DMS 273 (cell line): ENCODE data around the gene PPP1CB.
"Not testable (repeated sequence)": the region's sequence is repeated elsewhere in the genome, so short reads cannot be mapped to it uniquely, and the experiment has no call there.

ENCODE experiments used
- DNase-seq: peaks from one replicate; lab custom pipeline; 2025; ENCODE audit not compliant: unreplicated experiment; lab: John Stamatoyannopoulos, UW

The PPP1CB gene

DNA sequence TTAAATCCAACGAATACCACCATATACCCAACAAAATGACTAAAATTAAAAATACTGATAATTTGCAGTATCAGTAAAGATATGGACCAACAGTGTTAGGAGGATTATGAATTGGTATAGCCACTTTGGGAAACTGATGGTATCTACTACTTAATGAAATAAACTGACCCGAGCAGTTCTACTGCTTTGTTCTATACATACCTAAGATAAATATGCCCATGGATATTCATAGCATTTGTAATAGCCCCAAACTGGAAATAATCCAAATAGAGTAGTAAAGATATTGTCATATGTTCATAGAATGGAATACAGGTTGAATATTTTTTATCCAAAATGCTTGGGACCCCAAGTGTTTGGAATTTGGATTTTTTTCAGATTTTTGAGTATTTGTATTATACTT is 20.7 kb downstream of the PPP1CB start:
- DNase-seq = no peak

DNA sequence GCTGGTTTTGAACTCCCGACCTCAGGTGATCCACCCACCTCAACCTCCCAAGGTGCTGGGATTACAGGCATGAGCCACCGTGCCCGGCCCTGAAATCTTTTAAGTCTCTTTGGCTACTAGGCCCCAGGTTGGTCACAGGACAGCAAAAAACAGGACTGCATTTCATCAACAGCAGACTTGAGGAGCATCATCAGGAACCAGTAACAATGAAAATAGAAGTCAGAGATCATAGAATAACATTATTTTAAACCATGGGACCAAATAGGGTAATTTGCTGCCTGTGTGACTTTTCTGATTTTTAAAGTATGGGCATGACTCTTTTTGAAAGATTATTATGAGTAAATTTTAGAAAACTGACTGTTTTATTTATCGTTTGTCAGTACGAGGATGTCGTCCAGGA is 24.8 kb downstream of the PPP1CB start:
- no peak for DNase-seq

DNA sequence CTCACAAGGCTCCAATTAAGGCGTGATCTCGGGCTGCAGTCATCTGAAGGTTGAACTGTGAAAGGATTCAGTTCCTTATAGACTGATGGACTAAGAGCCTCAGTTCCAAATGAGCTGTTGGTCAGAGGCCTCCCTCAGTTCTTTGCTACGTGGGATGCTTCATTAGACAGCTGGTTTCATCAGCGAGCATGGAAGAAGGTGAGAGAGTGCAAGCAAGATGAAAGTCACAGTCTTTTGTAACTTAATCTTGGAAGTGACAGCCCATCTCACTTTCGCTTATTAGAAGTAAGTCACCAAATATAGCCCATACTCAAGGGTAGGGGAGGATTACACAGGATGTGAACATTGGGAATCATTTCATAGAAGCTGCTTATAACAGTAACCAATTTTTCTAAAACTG is 26.8 kb downstream of the PPP1CB start:
- no peak for DNase-seq

DNA sequence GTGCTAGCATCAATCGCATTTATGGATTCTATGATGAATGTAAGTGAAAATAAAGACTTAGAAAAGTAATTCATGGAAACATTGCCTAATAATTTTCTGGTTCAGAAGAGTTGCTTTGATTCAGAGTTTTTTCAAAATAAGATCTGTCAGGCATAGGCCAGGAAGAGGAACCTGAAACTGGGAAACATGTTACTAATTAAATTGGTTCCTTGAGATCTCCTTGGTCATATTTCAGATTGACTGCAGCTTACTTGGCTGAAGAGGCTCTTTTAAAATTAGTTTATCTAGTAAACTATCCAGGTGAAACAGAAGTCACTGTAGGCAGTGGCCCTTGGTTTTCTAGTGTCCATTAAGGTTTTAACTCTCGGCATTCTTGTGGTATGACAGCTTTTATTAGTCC is 27.4 kb downstream of the PPP1CB start:
- no peak for DNase-seq

DNA sequence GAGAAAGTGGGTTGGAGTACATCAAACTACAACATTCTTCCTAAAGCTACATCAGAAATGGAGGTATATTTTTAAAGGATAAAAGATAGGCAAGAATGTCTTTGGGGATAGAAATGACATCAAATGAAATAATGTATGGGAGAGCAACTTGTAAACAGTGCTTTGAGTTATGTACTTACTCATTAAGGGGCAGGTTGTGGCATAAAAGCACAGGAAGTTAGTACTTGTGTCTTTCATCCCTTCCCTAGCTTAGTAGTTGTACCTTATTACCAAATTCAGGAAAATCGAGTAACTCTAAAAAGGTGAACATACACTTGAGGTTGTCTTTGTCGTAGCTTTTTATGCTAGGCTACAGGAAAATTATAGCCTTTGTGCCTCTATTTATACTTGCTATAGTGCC is 28.9 kb downstream of the PPP1CB start:
- no peak for DNase-seq

DNA sequence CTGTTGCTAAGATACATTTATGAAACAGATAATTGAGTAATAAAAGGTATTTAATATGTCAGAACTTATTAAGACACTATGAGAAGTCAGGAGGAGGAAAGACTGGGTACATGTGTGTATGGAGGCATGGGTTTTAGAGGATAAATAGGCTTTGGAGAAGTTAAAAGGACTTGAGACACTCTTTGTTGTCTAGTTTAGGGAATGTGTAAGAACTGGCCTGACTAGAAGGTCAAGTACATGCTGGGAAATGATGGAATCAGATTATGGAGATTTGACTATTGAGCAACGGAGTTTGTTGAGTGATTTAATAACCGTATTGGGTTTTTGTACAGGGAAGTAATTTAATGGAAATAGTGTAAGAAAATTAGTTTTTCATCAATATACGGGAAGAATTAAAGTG is 30.8 kb downstream of the PPP1CB start:
- DNase-seq = no peak

DNA sequence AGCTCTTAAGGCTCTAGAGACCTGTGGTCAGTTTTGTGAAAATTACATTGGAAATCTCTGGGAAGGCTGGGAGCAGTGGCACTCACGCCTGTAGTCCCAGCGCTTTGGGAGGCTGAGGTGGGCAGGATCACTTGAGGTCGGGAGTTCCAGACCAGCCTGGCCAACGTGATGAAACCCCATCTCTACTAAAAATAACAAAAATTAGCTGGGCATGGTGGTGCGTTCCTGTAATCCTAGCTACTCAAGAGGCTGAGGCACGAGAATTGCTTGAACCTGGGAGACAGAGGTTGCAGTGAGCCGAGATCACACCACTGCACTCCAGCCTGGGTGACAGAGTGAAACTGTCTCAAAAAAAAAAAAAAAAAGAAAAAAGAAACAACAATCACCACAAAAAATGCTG is 32.9 kb downstream of the PPP1CB start:
- DNase-seq = not testable (repeated sequence)

DNA sequence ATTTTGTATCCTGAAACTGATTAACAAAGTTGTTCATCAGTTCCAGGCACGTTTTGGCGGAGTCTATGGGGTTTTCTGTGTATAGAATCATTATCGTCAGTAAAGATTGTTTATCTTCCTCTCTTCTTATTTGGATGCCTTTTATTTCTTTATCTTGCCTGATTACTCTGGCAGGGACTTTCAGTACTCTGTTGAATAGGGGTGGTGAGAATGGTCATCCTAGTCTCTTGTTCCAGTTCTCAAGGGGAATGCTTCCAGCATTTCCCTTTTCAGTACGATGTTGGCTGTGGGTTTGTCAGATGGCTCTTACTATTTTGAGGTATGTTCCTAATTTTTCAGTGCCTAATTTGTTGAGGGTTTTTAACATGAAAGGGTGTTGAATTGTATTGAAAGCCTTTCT is 45.0 kb downstream of the PPP1CB start:
- no peak for DNase-seq

DNA sequence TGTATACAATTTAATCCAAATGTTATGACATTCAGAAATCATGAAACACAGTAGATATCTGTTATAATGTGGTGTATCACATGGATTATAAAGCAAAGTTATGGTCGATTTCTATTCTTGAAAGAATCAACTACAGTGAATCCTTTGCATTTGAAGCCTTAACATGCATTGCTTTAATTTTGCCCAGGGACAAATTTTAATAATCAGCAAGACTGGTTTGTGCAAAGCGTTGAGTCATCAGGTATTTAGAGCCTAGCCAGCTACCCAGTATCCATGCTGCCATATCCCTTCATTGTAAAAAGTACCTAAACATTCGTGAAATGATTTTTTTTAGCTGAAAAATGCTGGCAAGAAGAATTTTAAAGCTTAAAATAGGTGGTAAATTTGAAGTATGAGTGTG is 50.1 kb downstream of the PPP1CB start:
- no peak for DNase-seq

DNA sequence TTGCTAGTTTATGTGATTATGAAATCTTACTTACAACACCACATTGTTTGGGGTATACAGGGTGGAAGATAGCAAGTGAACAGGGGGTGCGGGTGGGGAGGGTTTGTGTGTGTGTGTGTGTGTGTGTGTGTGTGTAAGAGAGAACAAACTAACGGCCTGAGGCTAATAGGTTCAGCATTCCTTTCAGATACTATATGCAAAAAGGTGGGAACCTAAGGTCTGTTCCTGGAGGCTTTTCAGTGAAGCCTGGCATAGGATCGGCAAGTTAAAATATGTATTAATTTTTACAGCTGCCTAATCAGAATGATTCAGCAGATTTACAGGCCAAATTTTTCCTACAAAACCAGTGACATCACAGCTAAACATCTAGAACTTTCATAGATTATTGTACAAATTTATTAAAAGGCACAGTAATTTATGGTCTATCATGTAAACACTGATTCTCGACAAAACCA is 51.4 kb downstream of the PPP1CB start:
- DNase-seq = no peak

DNA sequence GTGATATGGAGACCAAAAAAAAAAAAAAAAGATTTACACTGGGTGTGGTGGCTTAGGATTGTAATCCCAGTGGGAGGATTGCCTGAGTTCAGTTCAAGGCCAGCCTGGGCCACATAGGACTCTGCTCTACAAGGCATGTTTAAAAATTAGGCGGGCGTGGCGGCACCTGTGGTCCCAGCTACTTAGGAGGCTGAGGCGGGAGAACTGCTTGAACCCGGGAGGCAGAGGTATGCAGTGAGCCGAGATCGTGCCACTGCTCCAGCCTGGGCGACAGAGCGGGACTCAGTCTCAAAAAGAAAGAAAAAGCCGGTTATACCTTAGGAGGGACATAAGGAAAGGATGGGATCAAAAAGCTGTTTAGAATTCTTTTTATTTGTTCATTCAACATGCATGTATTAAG is 58.3 kb downstream of the PPP1CB start:
- no peak for DNase-seq

DNA sequence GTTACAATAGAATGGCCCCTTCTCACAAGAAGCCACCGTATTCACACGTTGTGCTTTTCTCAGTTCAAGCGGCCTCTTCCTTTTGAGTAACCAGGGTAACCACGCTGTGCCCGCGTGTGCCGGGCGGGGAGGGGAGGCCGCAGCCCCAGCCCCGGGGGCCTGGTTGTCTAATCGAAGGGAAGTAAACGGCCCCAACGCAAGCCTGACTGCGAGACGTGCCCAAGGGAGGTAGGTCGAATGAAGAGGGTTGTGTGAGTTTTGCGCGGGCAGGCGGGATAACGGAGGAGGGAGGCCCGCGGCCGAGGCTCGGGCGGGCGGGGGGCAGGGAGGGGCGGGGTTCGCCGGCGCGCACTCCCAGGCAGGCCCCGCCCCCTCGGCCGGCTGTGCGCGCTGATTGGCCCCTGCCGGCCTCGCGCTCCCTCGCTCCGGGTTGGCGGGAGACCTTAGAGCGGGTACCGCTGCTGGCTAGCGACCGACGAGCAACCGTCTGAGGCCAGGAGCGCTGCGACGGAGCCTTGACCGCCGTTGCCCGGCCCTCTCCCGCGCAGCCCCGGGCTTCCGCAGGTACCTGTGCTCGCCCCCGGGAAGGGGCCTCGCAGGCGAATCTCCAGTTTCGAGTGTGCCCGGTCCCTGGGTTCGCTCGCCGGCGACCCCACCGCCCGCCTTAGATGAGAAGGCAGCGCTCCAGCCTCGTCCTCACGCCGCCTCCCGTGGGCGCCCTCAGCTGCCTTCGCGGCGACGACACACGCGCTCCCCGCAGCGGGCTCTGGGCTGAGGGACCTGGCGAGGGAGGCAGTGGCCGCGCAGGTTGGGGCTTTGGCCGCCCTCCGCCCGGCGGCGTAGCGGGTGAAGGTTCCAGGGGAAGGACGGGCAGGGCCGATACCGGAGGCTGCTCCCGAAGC is 59.0 kb downstream of the PPP1CB start, which contains the start of gene SPDYA:
SPDYA (plus strand) TSS at position 451 of the 902 bp plus-strand sequence. CDS start 5,181 bp downstream, outside the sequence.
- DNase-seq = peak; percentile 93

DNA sequence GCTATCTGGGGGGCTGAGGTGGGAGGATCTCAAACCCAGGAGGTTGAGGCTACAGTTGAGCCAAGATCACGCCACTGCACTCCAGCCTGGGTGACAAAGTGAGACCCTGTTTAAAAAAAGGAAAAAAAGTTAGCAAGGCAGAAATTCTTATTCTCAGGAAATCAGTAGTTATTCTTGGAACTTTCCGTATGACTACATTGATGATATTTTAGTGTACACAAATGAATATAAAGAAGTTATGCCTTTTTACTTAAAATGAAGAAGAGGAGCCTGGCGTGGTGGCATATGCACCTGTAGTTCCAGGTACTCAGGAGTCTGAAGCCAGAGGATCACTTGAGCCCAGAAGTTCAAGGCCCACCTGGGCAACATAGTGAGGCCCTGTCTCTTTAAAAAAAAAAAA is 66.4 kb downstream of the PPP1CB start:
- DNase-seq = no peak

DNA sequence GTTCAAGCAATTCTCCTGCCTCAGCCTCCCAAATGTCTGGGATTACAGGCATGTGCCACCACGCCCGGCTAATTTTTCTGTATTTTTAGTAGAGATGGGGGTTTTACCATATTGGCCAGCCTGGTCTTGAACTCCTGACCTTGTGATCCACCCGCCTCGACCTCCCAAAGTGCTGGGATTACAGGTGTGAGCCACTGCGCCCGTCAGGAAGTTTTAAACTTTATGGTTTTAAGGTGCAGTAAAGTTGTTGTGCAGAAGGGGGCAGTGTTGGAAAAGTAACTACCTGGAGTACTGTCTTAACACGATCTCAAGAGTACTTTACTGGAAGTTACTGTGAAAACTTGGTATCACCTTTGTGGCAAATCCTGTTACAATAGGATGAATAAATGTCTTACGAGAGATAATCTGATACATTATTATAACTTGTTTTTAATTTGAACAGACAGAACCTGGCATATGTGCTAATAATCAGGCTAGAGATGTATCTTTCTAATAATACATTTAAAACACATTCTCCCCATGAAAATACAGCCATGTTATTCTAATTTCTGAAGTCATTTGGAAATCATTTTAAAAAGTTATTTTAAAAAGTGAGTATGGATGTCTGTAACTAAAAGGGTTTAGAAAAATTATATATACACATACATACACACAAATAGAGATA is 69.8 kb downstream of the PPP1CB start:
- peak; percentile 79 for DNase-seq

DNA sequence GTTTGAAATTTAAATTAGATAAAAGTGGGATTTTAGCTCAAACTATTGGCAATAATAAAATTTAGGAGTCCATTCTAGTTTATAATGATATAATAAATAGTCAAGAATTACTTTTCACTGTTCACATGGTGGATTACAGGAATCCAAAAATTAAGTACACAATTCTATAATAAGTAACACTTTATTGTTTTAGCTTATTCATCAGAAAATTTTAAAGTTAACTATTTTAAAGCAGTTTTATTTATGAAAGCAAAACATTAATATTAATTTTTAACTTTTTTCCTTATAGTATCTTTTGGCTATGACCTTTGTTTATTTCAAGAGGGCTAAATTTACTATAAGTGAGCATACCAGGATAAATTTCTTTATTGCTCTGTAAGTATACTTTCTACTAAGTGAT is 70.4 kb downstream of the PPP1CB start:
- DNase-seq = no peak

DNA sequence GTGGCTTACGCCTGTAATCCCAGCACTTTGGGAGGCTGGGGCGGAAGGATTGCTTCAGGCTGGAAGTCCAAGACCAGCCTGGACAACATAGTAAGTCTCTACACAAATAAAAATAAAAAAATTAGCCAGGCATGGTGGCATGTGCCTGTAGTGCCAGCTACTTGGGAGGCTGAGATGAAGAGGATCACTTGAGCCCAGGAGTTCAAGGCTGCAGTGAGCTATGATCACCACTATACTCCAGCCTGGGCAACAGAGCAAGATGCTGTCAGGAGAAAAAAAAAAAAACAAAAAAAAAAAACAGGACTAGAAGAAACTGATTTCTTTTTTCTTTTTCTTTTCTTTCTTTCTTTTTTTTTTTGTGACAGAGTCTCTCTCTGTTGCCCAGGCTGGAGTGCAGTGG is 72.6 kb downstream of the PPP1CB start:
- no peak for DNase-seq

DNA sequence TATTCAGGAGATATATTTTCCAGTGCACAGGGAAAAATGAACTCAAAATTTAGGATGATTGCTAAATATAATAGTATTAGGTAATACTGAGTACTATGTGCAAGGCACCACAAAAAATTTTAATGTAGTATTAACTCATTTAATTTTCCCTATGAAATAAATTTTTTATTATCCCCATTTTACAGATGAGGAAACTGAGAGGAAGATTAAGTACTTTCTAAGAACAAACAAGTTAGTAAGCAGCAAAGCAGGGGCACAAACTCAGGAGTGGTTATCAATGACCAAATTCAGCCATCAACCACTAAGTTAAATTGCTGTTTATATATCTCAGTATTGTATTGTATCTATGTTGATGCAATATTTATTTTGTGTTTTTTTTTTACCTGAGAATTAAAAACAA is 73.2 kb downstream of the PPP1CB start:
- DNase-seq = no peak

DNA sequence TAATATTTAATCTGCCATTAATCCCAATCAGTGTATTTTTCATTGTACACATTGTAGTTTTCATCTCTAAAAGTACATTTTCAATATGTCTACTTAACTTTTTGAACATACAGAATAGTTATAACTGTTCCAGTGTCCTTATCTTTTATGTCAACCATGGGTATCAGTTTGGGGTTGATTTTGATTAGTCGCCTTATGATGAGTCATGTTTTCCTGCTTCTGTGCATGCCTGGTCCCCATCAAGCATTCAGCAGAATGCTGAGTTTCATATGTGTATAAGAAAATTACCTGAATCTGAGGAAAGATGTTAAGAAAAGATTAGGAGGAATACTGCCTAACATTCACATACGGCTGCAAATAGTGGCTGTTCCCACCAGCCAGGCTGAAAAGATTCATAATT is 76.8 kb downstream of the PPP1CB start:
- no peak for DNase-seq

DNA sequence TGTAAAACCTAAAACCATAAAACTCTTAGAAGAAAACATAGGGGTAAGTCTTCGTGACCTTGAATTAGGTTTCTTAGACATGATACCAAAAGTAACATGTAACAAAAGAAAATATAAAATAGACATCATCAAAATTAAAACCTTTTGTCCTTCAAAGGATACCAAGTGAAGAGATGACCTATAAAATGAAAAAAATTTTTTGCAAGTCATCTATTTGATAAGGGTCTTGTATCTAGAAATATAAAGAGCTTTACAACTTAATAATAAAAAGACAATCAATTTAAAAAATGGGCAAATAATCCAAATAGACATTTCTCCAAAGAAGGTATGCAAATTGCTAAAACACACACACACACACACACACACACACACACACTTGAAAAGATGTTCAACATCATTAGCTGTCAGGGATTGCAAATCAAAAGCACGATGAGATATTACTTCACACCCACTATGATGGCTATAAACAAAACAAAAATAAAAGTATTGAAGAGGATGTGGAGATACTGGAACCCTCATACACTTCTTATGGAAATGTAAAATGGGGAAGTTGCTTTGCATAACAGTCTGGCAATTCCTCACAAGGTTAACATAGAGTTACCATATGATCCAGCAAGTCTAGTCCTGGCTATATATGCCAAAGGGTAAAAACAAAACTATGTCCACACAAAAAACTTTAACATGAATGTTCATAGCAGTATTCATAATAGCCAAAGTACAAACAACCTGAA is 82.3 kb downstream of the PPP1CB start:
- DNase-seq = no peak

DNA sequence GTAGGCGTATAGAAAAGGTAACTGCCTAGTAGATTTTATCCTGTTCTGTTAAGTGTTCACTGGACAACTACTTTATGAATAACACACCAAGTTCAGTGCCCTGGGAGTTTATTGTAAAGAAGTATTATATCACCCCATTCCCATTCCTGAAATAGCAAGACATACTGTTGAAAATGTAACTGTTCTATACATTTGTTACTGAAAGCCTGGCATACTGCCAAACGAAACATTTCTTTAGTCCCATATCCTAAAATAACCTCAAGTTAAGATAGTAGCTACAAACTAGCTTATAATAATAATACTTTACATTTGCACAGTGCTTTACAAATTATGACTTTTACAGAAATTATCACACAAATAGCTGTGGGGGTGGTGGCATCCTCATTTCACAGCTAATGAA is 84.2 kb downstream of the PPP1CB start:
- DNase-seq = peak; percentile 12

DNA sequence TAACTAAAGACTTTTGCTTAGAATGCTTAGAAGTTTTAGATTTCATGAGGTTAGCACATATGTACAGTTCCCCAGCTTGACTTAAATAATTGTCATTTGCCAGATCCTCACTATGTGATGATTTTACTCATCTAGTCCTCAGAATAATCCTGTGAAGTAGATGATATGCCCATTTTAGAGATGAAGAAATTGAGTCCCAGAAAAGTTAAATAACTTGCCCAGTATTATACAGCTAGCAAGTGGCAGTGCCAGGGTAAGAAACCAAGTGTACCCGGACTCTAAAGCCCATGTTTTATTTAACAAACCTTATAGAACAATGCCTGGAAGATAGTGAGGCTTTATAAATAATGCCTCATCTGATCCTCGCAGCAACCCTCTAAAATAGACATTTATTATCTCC is 87.3 kb downstream of the PPP1CB start:
- no peak for DNase-seq

DNA sequence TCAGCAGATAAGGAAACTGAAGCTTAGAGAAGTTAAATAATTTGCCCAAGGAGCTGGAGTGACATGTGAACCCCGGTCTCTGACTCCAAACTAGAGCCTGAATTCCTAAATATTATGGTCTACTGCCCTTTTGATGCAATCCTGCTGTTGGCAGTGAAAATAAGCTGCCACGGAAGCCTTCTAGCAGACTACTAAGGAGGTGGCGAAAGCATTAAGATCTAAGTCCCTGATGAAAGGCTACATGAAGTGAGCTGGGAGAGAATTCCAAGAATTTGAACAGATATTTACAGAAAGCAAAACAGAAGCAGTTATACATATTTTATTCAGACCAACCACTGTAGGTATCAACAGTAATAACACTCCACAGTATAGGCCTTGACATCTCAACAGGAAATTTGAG is 90.4 kb downstream of the PPP1CB start:
- no peak for DNase-seq
